ENCODE data around the gene CHD6.
A peak's percentile ranks its signal among the peaks of the same experiment; 100 is the strongest.

Gene CHD6

DNA sequence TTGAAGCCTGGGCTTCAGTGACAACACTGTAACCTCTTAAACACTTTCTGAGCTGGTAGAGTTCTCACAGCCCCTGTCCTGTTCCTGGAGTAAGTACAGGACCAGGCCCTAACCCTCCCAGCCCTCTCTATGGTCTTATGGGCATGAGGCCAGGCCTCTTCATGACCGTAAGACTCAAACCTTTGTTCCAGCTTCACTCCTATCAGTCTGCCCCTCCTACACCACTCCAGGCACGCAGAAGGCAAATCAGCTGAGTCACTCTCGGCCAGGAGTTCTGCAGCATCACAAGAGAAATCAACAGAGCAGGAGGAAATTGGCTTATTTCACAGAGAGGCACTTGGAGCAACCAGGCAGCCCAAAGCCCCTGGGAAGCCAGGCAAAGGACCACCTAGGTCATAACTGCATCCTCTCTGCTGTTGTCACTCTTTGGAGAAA lies 25.3 kb upstream of the CHD6 start:
- Histone ChIP-seq H3K4me3 (no peak overlapping the region), H3K9ac (no peak overlapping the region), H3K27ac (no peak overlapping the region), H3K9me3 (no peaks in the 10 kb centered on the region), H3K36me3 (no peaks in the 10 kb centered on the region), H3K27me3 (no peaks in the 10 kb centered on the region), H3K4me2 (no peak overlapping the region), H3K4me1 (no peaks in the 10 kb centered on the region), H4K20me1 (no peaks in the 10 kb centered on the region)
- TF ChIP-seq Cebpa-rat (IDR thresholded peaks at IDR 0.05), result no peak

- TF ChIP-seq Cebpa-rat (IDR thresholded peaks at IDR 0.05), result no peak
- Histone ChIP-seq H3K27me3 (no peaks in the 10 kb centered on the region), H3K9ac (no peak overlapping the region), H3K36me3 (no peaks in the 10 kb centered on the region), H3K4me1 (no peaks in the 10 kb centered on the region), H3K9me3 (no peaks in the 10 kb centered on the region), H3K27ac (no peak overlapping the region), H4K20me1 (no peaks in the 10 kb centered on the region), H3K4me2 (no peak overlapping the region), H3K4me3 (no peak overlapping the region)
Measured at GRCh38 chr20:41639630-41640029, 21.5 kb upstream of the CHD6 start.

DNA sequence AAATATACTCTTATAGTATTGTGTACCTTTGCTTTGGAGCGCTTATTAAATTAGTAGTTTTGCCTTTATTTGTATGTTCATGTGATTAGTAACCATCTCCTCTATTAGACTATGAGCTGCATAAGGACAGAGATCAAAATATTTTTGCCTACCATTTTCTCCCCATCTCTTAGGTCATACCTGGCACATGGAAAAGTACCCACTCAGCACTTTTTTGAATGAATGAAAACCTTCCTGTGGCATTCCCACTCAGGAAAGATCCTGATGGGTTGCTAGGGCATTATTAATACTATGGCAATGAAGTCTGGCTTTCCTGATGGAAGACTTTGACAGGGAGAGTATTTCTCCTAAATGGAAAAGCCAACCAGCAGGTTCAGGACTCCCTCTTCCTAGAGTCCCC lies 20.3 kb upstream of the CHD6 start:
- no peak overlapping the region for H3K4me3 ChIP-seq
- TF ChIP-seq Cebpa-rat (IDR thresholded peaks at IDR 0.05), result no peak
- H3K4me2 ChIP-seq, result no peak overlapping the region
- H3K4me1 ChIP-seq, result no peaks in the 10 kb centered on the region
- no peaks in the 10 kb centered on the region for H3K27me3 ChIP-seq
- H3K9ac ChIP-seq, result no peak overlapping the region
- H3K27ac ChIP-seq, result no peak overlapping the region
- H4K20me1 ChIP-seq, result no peaks in the 10 kb centered on the region
- no peaks in the 10 kb centered on the region for H3K9me3 ChIP-seq
- H3K36me3 ChIP-seq, result no peaks in the 10 kb centered on the region

DNA sequence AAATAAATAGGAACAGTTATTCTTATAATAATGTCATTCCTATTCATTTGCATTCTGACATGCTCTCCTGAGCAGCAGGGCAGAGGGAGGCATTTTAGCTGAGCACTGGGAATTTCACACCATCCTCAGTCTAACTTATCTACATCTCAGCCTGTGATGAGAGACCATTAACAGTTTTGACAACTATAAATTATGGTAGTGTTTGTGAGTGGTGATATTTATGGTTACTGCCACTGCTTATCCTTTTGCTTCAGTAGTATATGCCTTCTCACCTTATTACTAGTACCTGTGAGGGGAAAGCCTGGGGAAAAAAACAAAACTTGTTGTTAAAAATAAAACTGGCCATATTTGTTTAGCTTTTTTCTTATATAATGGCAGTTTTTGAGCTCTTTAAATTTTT lies 17.0 kb upstream of the CHD6 start:
- H3K36me3 ChIP-seq, result no peaks in the 10 kb centered on the region
- H4K20me1 ChIP-seq, result no peaks in the 10 kb centered on the region
- no peak overlapping the region for H3K9ac ChIP-seq
- no peak overlapping the region for H3K4me3 ChIP-seq
- no peak overlapping the region for H3K27ac ChIP-seq
- no peak for TF ChIP-seq Cebpa-rat (IDR thresholded peaks at IDR 0.05)
- H3K4me1 ChIP-seq, result peaks cover 8% of the 10 kb centered on the region
- H3K9me3 ChIP-seq, result no peaks in the 10 kb centered on the region
- H3K4me2 ChIP-seq, result no peak overlapping the region
- no peaks in the 10 kb centered on the region for H3K27me3 ChIP-seq

- Histone ChIP-seq H3K4me1 (peaks cover 13% of the 10 kb centered on the region), H3K4me3 (no peak overlapping the region), H3K27me3 (no peaks in the 10 kb centered on the region), H4K20me1 (no peaks in the 10 kb centered on the region), H3K9ac (no peak overlapping the region), H3K9me3 (0 out of 2 replicates have a peak, but pooled peaks cover under 1% of the 10 kb centered on the region), H3K27ac (no peak overlapping the region), H3K36me3 (no peaks in the 10 kb centered on the region), H3K4me2 (no peak overlapping the region)
- TF ChIP-seq Cebpa-rat (IDR thresholded peaks at IDR 0.05), result no peak
Measured at GRCh38 chr20:41632896-41633295, 14.7 kb upstream of the CHD6 start.

- Histone ChIP-seq H3K9ac (no peak overlapping the region), H3K4me2 (no peak overlapping the region), H3K4me3 (no peak overlapping the region), H3K36me3 (no peaks in the 10 kb centered on the region), H4K20me1 (no peaks in the 10 kb centered on the region), H3K9me3 (peaks cover 11% of the 10 kb centered on the region; the same call in 1 of the 2 replicates), H3K27ac (no peak overlapping the region), H3K4me1 (peaks cover 16% of the 10 kb centered on the region), H3K27me3 (no peaks in the 10 kb centered on the region)
- no peak for TF ChIP-seq Cebpa-rat (IDR thresholded peaks at IDR 0.05)
Measured at GRCh38 chr20:41631826-41632225, 13.6 kb upstream of the CHD6 start.

DNA sequence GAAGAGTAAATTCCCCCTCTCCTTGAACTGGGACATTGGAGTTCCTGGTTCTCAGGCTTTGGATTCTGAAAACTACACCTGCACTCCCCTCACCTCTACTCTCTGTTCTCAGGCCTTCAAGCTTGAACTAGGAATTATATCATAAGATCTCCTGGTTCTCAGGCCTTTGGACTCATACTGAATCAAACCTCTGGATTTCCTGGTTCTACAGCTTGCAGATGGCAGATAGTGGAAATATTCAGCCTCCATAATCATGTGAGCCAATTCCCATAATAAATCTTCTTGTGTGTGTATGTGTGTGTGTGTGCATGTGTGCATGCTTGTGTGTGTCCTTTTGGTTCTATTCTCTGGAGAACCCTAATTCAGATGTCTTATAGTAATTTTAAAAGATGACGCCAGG lies 12.7 kb upstream of the CHD6 start:
- H3K9me3 ChIP-seq, result peaks cover 13% of the 10 kb centered on the region; the same call in 1 of the 2 replicates
- H3K4me2 ChIP-seq, result no peak overlapping the region
- H3K4me1 ChIP-seq, result peaks cover 16% of the 10 kb centered on the region
- no peak overlapping the region for H3K4me3 ChIP-seq
- no peaks in the 10 kb centered on the region for H3K36me3 ChIP-seq
- H3K9ac ChIP-seq, result no peak overlapping the region
- H3K27ac ChIP-seq, result no peak overlapping the region
- H3K27me3 ChIP-seq, result no peaks in the 10 kb centered on the region
- H4K20me1 ChIP-seq, result no peaks in the 10 kb centered on the region
- TF ChIP-seq Cebpa-rat (IDR thresholded peaks at IDR 0.05), result no peak

DNA sequence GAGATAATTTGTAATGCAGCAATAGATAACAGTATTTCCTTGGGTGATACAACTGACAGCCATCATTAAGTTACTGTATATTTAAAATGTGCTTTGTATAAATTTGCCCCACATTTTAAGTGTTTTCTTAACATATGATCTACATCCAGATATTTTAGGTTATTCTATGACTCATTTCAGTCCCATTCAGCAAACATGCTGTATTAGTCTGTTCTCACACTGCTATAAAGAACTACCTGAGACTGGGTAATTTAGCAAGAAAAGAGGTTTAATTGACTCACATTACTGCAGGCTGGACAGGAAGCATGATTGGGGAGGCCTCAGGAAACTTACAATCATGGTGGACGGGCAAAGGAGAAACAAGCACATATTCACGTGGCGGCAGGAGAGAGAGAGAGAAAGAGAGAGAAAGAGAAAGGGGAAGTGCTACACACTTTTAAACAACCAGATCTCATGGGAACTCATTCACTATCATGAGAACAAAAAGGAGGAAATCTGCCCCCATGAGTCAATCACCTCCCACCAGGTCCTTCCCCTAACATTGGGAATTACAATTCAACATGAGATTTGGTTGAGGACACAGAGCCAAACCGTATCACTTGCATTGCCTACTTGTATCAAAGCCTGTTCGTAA lies 9.6 kb upstream of the CHD6 start:
- Histone ChIP-seq H3K4me3 (no peak overlapping the region), H3K27ac (no peak overlapping the region), H3K9me3 (peaks cover 13% of the 10 kb centered on the region; the same call in 1 of the 2 replicates), H3K36me3 (no peaks in the 10 kb centered on the region), H3K27me3 (no peaks in the 10 kb centered on the region), H3K4me1 (peaks cover 10% of the 10 kb centered on the region), H3K9ac (no peak overlapping the region), H3K4me2 (peak overlapping the region; percentile 44), H4K20me1 (no peaks in the 10 kb centered on the region)
- TF ChIP-seq Cebpa-rat (IDR thresholded peaks at IDR 0.05), result no peak

DNA sequence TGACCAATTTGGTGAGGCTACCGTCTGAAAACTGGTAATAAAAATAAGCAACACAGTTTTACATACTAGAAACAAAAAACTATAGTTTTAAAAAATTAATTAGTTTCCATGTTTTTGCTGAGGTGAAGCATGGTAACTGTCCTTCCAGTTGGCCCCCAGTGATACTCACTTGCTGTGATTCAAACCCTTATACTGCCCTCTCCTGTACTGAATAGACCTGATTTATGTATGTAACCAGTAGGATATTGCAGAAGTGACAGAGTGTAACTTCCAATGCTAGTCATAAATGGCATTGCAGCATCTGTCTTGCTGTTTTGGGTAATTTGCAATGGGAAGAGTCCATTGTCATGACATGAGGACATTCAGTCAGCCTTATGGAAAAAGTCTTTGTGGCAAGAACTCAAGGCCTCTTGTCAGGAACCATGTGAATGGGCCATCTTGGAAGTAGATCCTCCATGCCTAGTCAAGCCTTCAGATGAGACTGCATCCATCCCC lies 8.9 kb upstream of the CHD6 start:
- peaks cover 13% of the 10 kb centered on the region; the same call in 1 of the 2 replicates for H3K9me3 ChIP-seq

DNA sequence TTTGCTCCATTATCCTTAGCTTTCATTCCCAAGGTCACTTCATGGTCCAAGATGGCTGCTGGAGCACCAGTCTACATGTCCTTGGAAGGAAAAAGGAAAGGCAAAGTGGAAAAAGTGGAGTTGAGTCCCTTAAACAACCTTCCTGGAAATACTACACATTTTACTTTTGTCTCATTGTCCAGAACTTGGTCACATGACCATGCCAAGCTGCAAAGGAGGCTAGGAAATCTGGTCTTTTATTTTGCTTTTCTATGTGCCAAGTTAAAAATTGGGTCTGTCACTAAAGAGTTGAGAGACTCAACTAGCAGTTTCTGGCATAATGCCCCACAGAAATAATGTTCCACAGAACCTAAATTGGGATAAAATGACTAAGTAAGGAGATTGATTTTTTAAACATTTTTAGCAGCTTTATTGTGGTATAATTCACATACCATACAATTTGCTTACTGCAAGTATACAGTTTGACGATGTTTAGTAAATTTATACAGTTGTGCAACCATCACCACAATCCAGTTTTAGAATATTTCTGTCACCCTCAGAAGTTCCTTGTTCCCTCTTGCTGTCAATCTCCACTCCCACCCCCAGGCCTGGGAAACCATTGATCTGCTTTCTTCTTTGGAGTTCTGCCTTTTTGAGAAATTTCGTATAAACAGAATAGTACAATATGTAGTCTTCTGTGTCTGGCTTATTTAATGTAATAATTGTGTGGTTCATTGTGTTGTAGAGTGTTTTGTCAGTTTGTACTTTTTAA lies 5.6 kb upstream of the CHD6 start:
- Histone ChIP-seq H3K36me3 (no peaks in the 10 kb centered on the region), H4K20me1 (no peaks in the 10 kb centered on the region), H3K27me3 (no peaks in the 10 kb centered on the region), H3K4me3 (no peak overlapping the region), H3K4me1 (peaks cover 16% of the 10 kb centered on the region), H3K9ac (no peak overlapping the region), H3K27ac (no peak overlapping the region), H3K4me2 (no peak overlapping the region), H3K9me3 (peaks cover 13% of the 10 kb centered on the region; the same call in 1 of the 2 replicates)
- no peak for TF ChIP-seq Cebpa-rat (IDR thresholded peaks at IDR 0.05)

More for the DNA sequence above, 8.9 kb upstream of the CHD6 start:
- Histone ChIP-seq H3K4me1 (peaks cover 8% of the 10 kb centered on the region), H3K4me2 (no peak overlapping the region), H3K36me3 (no peaks in the 10 kb centered on the region), H3K27ac (no peak overlapping the region), H3K27me3 (no peaks in the 10 kb centered on the region), H3K4me3 (no peak overlapping the region), H4K20me1 (no peaks in the 10 kb centered on the region), H3K9ac (no peak overlapping the region)
- TF ChIP-seq Cebpa-rat (IDR thresholded peaks at IDR 0.05), result no peak

All from BLaER1 (cell line).